ENCODE data around the gene PRELID2. TPM values are rescaled to one million over a fixed set of nuclear protein-coding genes. Genes with fewer than 3 reads are reported as not detected.

Gene PRELID2
- total and polyA plus RNA-seq, 2 donors (not counting 3 experiments of a cell fraction or from before 2014, with no cell fraction given), result 3.2 to 16.4 TPM

GRCh38 chr5:145835848-145836239, 702 bp upstream of the PRELID2 start:
- no peaks in the 10 kb centered on the region for H3K27me3 ChIP-seq (ENCODE audit: control insufficient read depth in 2 of 2, insufficient read depth in 2 of 2, low read length in 2 of 2)
- intact Hi-C loops (cut with micrococcal nuclease), result loop anchor here (1.0 to 2.0 kb wide), 3 partner anchors 101 to 213 kb away; partner anchors contain the start of gene SH3RF2
- dilution Hi-C loops (cut with MboI; ENCODE audit: extremely low pct_ligation_motif_present, low sequenced_read_pairs), result no loop called here
- peak overlapping the region; percentile 71 for H2AFZ ChIP-seq (ENCODE audit: low read depth, low read length)
- TF ChIP-seq FOS (IDR thresholded peaks at IDR 0.05; ENCODE audit: borderline replicate concordance, insufficient read depth, low read length) (no peak), POLR2A (IDR thresholded peaks at IDR 0.05; ENCODE audit: low read depth, low read length) (no peak), JUN (IDR thresholded peaks at IDR 0.05; ENCODE audit: borderline replicate concordance, insufficient read depth, insufficient read length, low read depth) (no peak), MYC (IDR thresholded peaks at IDR 0.05; ENCODE audit: low read depth, low read length) (no peak), CTCF (IDR thresholded peaks at IDR 0.05; ENCODE audit: extremely low read depth in 1 of 2, insufficient read depth in 1 of 2, low read depth in 1 of 2, low read length in 2 of 2) (no peak), GATA2 (IDR thresholded peaks at IDR 0.05; ENCODE audit: insufficient read depth, insufficient read length, low read depth, low read length) (no peak), POLR2AphosphoS5 (IDR thresholded peaks at IDR 0.05; ENCODE audit: insufficient read depth, low read depth, low read length) (no peak), MAX (IDR thresholded peaks at IDR 0.05; ENCODE audit: insufficient read depth, insufficient read length) (no peak), EZH2 (IDR thresholded peaks at IDR 0.05; ENCODE audit: borderline replicate concordance, low read depth, low read length, severe bottlenecking) (no peak)
- H3K4me3 ChIP-seq (replicated peaks in 1 of 3; ENCODE audit: insufficient read depth in 1 of 3, low read depth in 1 of 3, low read length in 3 of 3), result peak overlapping the region in 2 of 3 experiments; percentile 69 to 79
- no TSS peak for BruUV-seq (replicated peaks)
- H3K4me2 ChIP-seq (ENCODE audit: insufficient read depth, low read length), result peak overlapping the region; percentile 88
- no peaks in the 10 kb centered on the region for H4K20me1 ChIP-seq (replicated peaks; ENCODE audit: control insufficient read depth, extremely low read depth, insufficient read depth, low read length)
- H3K27ac ChIP-seq (ENCODE audit: insufficient read depth, low read depth, low read length), result peak overlapping the region; percentile 65
- peaks cover 19% of the 10 kb centered on the region for H3K4me1 ChIP-seq (ENCODE audit: control insufficient read depth, extremely low read depth, insufficient read depth, low read length)
- FAIRE-seq (no peak), DNase-seq (ENCODE audit: low read depth, low spot score) (no peak)
- CTCF ChIA-PET, result interaction anchor here (1.0 to 3.5 kb wide), 8 partner anchors 9 to 212 kb away, joined by 3 to 21 read pairs (median 10); no protein-coding TSS in a partner anchor
- POLR2A ChIA-PET, result no interaction called here
- no peaks in the 10 kb centered on the region for H3K9me3 ChIP-seq (replicated peaks; ENCODE audit: control insufficient read depth, insufficient read depth, low read length)
- H3K9ac ChIP-seq (replicated peaks; ENCODE audit: extremely low read depth, insufficient read depth, low read length), result peak overlapping the region; percentile 66
- peaks cover 14% of the 10 kb centered on the region for H3K79me2 ChIP-seq (ENCODE audit: control insufficient read depth, insufficient read depth, low read length)
- no peaks in the 10 kb centered on the region for H3K36me3 ChIP-seq (ENCODE audit: control insufficient read depth in 2 of 2, extremely low read depth in 1 of 2, insufficient read depth in 2 of 2, low read length in 2 of 2)
- H3K9me1 ChIP-seq (replicated peaks; ENCODE audit: control insufficient read depth, extremely low read depth, insufficient read depth, low read length), result no peaks in the 10 kb centered on the region
